C4-2B (cell line): ENCODE results near the gene TMEM231.

Source experiments
- CTCF ChIP-seq: fragments of 450-650 bp; conservative IDR thresholded peaks from 2 replicates; pipeline ENCODE4 v1.5.1; 2017; ENCODE audit warnings: mild to moderate bottlenecking
- ZFX ChIP-seq: fragments of 450-650 bp; IDR thresholded peaks from 2 replicates; pipeline ENCODE4 v1.6.1; 2017

- TF ChIP-seq CTCF (no peak), ZFX (no peak)
These were observed 3.1 kb downstream of the TMEM231 start for GRCh38 chr16:75552951-75553350.
